ENCODE results near the gene LARGE1. TPM values are rescaled to one million over a fixed set of nuclear protein-coding genes. Genes with fewer than 3 reads are reported as not detected.

LARGE1 gene
- total RNA-seq, 1 experiment from 2014 or later: 1.5 TPM

DNA sequence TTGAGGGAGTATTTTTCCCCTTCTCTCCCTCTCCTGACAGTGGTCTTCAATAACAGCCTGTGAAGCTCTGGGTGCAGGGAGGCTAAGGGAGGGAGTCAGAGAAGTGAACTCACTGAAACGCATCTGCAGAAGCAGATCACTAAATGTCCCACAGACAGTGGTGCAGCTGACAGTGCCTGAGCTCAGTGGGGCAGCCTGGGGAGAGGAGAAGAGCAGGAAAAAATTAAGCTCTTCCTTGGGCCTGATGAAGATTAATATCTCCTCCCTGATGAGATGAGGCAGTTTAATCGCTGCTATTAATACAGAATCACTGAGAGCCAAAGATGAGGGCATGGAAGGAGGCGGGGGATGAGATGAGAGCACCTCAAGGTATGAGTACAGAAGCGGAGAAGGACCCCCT, 180.8 kb downstream of the LARGE1 start:
- no peak for TF ChIP-seq TCF7L2 (IDR thresholded peaks at IDR 0.05; ENCODE audit: borderline replicate concordance, extremely low read depth, insufficient read depth, insufficient read length)
- CTCF ChIA-PET: no interaction called here

DNA sequence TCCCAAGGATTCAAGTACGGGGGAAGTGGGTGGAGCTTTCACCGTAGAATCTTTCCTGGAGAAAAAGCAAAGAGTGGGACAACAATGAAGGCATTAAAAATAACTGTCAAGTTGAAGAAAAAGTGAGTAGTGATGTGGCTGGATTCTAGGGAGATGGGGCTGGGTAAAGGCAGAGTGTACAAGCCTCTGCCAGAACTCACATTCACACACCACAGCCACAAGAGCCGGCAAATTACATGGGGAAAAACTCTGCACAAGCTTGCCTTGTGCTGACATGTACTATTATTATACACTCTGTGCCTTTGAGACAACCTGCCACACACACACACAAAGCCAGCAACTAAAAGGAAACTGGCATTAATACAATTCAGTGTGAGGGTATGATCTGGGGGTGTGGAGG, 182.6 kb downstream of the LARGE1 start:
- H4K20me1 ChIP-seq (ENCODE audit: insufficient read depth): no peaks in the 10 kb centered on the region
- intact Hi-C loops (cut with micrococcal nuclease): no loop called here
- no peak overlapping the region for H3K9ac ChIP-seq (ENCODE audit: low read length)
- DNase-seq (ENCODE audit: low read depth, low spot score) (no peak), ATAC-seq (no peak)
- RAD21 ChIA-PET (ENCODE audit: low non-redundant PET in 1 of 2, low total read pairs in 2 of 2, uncharacterized antibody in 2 of 2, unreplicated experiment in 2 of 2): no interaction called here
- H2AFZ ChIP-seq (ENCODE audit: low read depth, low read length, poor library complexity, severe bottlenecking): no peak overlapping the region
- H3K79me2 ChIP-seq (ENCODE audit: insufficient read depth, low read length): no peaks in the 10 kb centered on the region
- no peaks in the 10 kb centered on the region for H3K36me3 ChIP-seq (ENCODE audit: control insufficient read depth in 1 of 2, insufficient read depth in 2 of 2, low read length in 2 of 2)
- no peak overlapping the region for H3K4me3 ChIP-seq (replicated peaks in 1 of 2; ENCODE audit: low read depth in 1 of 2, low read length in 2 of 2)
- H3K4me2 ChIP-seq (ENCODE audit: low read length): no peak overlapping the region
- BruUV-seq (replicated peaks): no TSS peak
- CTCF ChIA-PET: no interaction called here
- H3K27ac ChIP-seq (ENCODE audit: low read depth, low read length): no peak overlapping the region
- POLR2A ChIA-PET: no interaction called here
- no peaks in the 10 kb centered on the region for H3K4me1 ChIP-seq (ENCODE audit: control insufficient read depth in 1 of 2, insufficient read depth in 2 of 2, low read length in 2 of 2)
- no peaks in the 10 kb centered on the region for H3K27me3 ChIP-seq (ENCODE audit: insufficient read depth, low read length)
- H3K9me2 ChIP-seq (ENCODE audit: insufficient read depth): no peaks in the 10 kb centered on the region
- peaks cover 4 to 27% of the 10 kb centered on the region in 2 experiments; a peak in 2 of 4 replicates for H3K9me3 ChIP-seq (ENCODE audit: control insufficient read depth in 1 of 2, insufficient read depth in 1 of 2, low read depth in 1 of 2, low read length in 2 of 2)
- TF ChIP-seq CBX3 (IDR thresholded peaks at IDR 0.05; ENCODE audit: low read depth) (no peak), EZH2 (IDR thresholded peaks at IDR 0.05) (no peak), ZFX (IDR thresholded peaks at IDR 0.05) (no peak), POLR2AphosphoS5 (IDR thresholded peaks at IDR 0.05; ENCODE audit: low read depth, low read length) (no peak), FOSL1 (IDR thresholded peaks at IDR 0.05; ENCODE audit: low read depth) (no peak), SIN3A (IDR thresholded peaks at IDR 0.05; ENCODE audit: low read depth) (no peak), SRF (IDR thresholded peaks at IDR 0.05; ENCODE audit: low read depth) (no peak), TCF7L2 (IDR thresholded peaks at IDR 0.05; ENCODE audit: borderline replicate concordance, extremely low read depth, insufficient read depth, insufficient read length) (no peak), EZH2phosphoT487 (IDR thresholded peaks at IDR 0.05; ENCODE audit: borderline replicate concordance) (no peak), ZNF274 (IDR thresholded peaks at IDR 0.05; ENCODE audit: low read depth, low read length) (no peak), SP1 (IDR thresholded peaks at IDR 0.05; ENCODE audit: low read depth) (no peak), YY1 (IDR thresholded peaks at IDR 0.05; ENCODE audit: extremely low read depth, insufficient replicate concordance, low read depth, low read length) (no peak), ELF1 (IDR thresholded peaks at IDR 0.05; ENCODE audit: borderline replicate concordance, low read depth) (no peak), JUND (IDR thresholded peaks at IDR 0.05) (no peak)
- TF ChIP-seq, protein P1, sequence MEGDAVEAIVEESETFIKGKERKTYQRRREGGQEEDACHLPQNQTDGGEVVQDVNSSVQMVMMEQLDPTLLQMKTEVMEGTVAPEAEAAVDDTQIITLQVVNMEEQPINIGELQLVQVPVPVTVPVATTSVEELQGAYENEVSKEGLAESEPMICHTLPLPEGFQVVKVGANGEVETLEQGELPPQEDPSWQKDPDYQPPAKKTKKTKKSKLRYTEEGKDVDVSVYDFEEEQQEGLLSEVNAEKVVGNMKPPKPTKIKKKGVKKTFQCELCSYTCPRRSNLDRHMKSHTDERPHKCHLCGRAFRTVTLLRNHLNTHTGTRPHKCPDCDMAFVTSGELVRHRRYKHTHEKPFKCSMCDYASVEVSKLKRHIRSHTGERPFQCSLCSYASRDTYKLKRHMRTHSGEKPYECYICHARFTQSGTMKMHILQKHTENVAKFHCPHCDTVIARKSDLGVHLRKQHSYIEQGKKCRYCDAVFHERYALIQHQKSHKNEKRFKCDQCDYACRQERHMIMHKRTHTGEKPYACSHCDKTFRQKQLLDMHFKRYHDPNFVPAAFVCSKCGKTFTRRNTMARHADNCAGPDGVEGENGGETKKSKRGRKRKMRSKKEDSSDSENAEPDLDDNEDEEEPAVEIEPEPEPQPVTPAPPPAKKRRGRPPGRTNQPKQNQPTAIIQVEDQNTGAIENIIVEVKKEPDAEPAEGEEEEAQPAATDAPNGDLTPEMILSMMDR (IDR thresholded peaks at IDR 0.05 in 2 of 3, conservative IDR thresholded peaks at IDR 0.05 in 1 of 3; ENCODE audit: borderline replicate concordance in 1 of 3, insufficient read depth in 1 of 3, low read depth in 2 of 3, low read length in 2 of 3): no peak
- TF ChIP-seq, protein P2, sequence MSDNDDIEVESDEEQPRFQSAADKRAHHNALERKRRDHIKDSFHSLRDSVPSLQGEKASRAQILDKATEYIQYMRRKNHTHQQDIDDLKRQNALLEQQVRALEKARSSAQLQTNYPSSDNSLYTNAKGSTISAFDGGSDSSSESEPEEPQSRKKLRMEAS (IDR thresholded peaks at IDR 0.05): no peak
- TF ChIP-seq, protein P3, sequence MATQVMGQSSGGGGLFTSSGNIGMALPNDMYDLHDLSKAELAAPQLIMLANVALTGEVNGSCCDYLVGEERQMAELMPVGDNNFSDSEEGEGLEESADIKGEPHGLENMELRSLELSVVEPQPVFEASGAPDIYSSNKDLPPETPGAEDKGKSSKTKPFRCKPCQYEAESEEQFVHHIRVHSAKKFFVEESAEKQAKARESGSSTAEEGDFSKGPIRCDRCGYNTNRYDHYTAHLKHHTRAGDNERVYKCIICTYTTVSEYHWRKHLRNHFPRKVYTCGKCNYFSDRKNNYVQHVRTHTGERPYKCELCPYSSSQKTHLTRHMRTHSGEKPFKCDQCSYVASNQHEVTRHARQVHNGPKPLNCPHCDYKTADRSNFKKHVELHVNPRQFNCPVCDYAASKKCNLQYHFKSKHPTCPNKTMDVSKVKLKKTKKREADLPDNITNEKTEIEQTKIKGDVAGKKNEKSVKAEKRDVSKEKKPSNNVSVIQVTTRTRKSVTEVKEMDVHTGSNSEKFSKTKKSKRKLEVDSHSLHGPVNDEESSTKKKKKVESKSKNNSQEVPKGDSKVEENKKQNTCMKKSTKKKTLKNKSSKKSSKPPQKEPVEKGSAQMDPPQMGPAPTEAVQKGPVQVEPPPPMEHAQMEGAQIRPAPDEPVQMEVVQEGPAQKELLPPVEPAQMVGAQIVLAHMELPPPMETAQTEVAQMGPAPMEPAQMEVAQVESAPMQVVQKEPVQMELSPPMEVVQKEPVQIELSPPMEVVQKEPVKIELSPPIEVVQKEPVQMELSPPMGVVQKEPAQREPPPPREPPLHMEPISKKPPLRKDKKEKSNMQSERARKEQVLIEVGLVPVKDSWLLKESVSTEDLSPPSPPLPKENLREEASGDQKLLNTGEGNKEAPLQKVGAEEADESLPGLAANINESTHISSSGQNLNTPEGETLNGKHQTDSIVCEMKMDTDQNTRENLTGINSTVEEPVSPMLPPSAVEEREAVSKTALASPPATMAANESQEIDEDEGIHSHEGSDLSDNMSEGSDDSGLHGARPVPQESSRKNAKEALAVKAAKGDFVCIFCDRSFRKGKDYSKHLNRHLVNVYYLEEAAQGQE (IDR thresholded peaks at IDR 0.05; ENCODE audit: low read depth): no peak

More for the DNA sequence above, 180.8 kb downstream of the LARGE1 start:
- RAD21 ChIA-PET (ENCODE audit: low non-redundant PET in 1 of 2, low total read pairs in 2 of 2, uncharacterized antibody in 2 of 2, unreplicated experiment in 2 of 2): no interaction called here
- Histone ChIP-seq H3K9me3 (ENCODE audit: control insufficient read depth in 1 of 2, insufficient read depth in 1 of 2, low read depth in 1 of 2, low read length in 2 of 2) (peaks cover 4 to 34% of the 10 kb centered on the region in 2 experiments; a peak in 2 of 4 replicates), H3K4me2 (ENCODE audit: low read length) (no peak overlapping the region), H3K27me3 (ENCODE audit: insufficient read depth, low read length) (no peaks in the 10 kb centered on the region), H3K9ac (ENCODE audit: low read length) (no peak overlapping the region), H3K27ac (ENCODE audit: low read depth, low read length) (no peak overlapping the region), H2AFZ (ENCODE audit: low read depth, low read length, poor library complexity, severe bottlenecking) (no peak overlapping the region), H3K4me3 (replicated peaks in 1 of 2; ENCODE audit: low read depth in 1 of 2, low read length in 2 of 2) (no peak overlapping the region), H3K4me1 (ENCODE audit: control insufficient read depth in 1 of 2, insufficient read depth in 2 of 2, low read length in 2 of 2) (no peaks in the 10 kb centered on the region), H4K20me1 (ENCODE audit: insufficient read depth) (no peaks in the 10 kb centered on the region), H3K36me3 (ENCODE audit: control insufficient read depth in 1 of 2, insufficient read depth in 2 of 2, low read length in 2 of 2) (no peaks in the 10 kb centered on the region), H3K79me2 (ENCODE audit: insufficient read depth, low read length) (no peaks in the 10 kb centered on the region), H3K9me2 (ENCODE audit: insufficient read depth) (no peaks in the 10 kb centered on the region)
- POLR2A ChIA-PET: no interaction called here
- no TSS peak for BruUV-seq (replicated peaks)
- DNase-seq (ENCODE audit: low read depth, low spot score) (no peak), ATAC-seq (no peak)
- intact Hi-C loops (cut with micrococcal nuclease): no loop called here
